Cerebellar cortex (tissue), 1 donor: ENCODE measurements around the gene CDC5L.

Experiments used
- DNase-seq: peaks from one replicate; pipeline ENCODE4 v3.0.0-alpha.2; 2015; ENCODE audit warnings: low spot score

Gene CDC5L

GRCh38 chr6:44453146-44453545 lies 65.6 kb downstream of the CDC5L start:
- DNase-seq = no peak

- DNase-seq = no peak
Observed at GRCh38 chr6:44454198-44454597, 66.7 kb downstream of the CDC5L start.

GRCh38 chr6:44456070-44456965 lies 68.8 kb downstream of the CDC5L start:
- peak; percentile 44 for DNase-seq

GRCh38 chr6:44456966-44457292 lies 69.4 kb downstream of the CDC5L start:
- DNase-seq = no peak

GRCh38 chr6:44457596-44457995 lies 70.1 kb downstream of the CDC5L start:
- no peak for DNase-seq

- DNase-seq = no peak
Observed at GRCh38 chr6:44458551-44458950, 71.0 kb downstream of the CDC5L start.

- no peak for DNase-seq
Observed at GRCh38 chr6:44462335-44462734, 74.8 kb downstream of the CDC5L start.

- no peak for DNase-seq
Observed at GRCh38 chr6:44462797-44463727, 75.6 kb downstream of the CDC5L start.

GRCh38 chr6:44463728-44464450 lies 76.4 kb downstream of the CDC5L start:
- DNase-seq = no peak

- no peak for DNase-seq
Observed at GRCh38 chr6:44464527-44465310, 77.2 kb downstream of the CDC5L start.

- DNase-seq = no peak
Observed at GRCh38 chr6:44466955-44467354, 79.4 kb downstream of the CDC5L start.

GRCh38 chr6:44468835-44469234 lies 81.3 kb downstream of the CDC5L start:
- no peak for DNase-seq

GRCh38 chr6:44470115-44470464 lies 82.6 kb downstream of the CDC5L start:
- DNase-seq = no peak

- DNase-seq = no peak
Observed at GRCh38 chr6:44470746-44471145, 83.2 kb downstream of the CDC5L start.

- no peak for DNase-seq
Observed at GRCh38 chr6:44471271-44471981, 83.9 kb downstream of the CDC5L start.

GRCh38 chr6:44472250-44472945 lies 84.9 kb downstream of the CDC5L start:
- no peak for DNase-seq

- no peak for DNase-seq
Observed at GRCh38 chr6:44473393-44474189, 86.1 kb downstream of the CDC5L start.

- DNase-seq = no peak
Observed at GRCh38 chr6:44474190-44474631, 86.7 kb downstream of the CDC5L start.

- DNase-seq = no peak
Observed at GRCh38 chr6:44474643-44475042, 87.1 kb downstream of the CDC5L start.
